B cell (primary cell): ENCODE data around the gene SLC35D2. TPM values are rescaled to one million over a fixed set of nuclear protein-coding genes. Genes with fewer than 3 reads are reported as not detected.

Experiments used
- ATAC-seq: fragments of 200-7000 bp; cut with Tn5 transposase; one replicate; pipeline ENCODE4 v1.10.0; 2021; ENCODE audit warnings: low read depth, mild to moderate bottlenecking, moderate number of reproducible peaks, moderate library complexity
- CTCF ChIA-PET: fragments of 350-600 bp; sonication (Branson Sonifier 250); formaldehyde crosslinking; loops from one replicate; lab custom pipeline; 2021; ENCODE audit warnings: antibody characterized with exemption, inconsistent platforms; lab: Charles Lee
- POLR2A ChIA-PET: fragments of 350-600 bp; sonication (Branson Sonifier 250); formaldehyde crosslinking; loops from one replicate; lab custom pipeline; 2021; ENCODE audit warnings: antibody characterized with exemption; lab: Charles Lee
- DNase-seq: peaks from one replicate; pipeline ENCODE4 v3.0.0; 2013
- H2AFZ ChIP-seq: 2 replicates; pipeline ENCODE4 v1.6.1; 2012; ENCODE audit warnings: mild to moderate bottlenecking, low read depth, low read length; ENCODE audit not compliant: insufficient read depth, poor library complexity, severe bottlenecking
- H3K27ac ChIP-seq, 2 donors: 1 replicate in 1 of 2; 2 replicates in 1 of 2; pipeline ENCODE4 v1.5.1; 2012 to 2013; ENCODE audit warnings: low read length in 2 of 2, mild to moderate bottlenecking in 2 of 2, moderate library complexity in 1 of 2
- H3K27me3 ChIP-seq, 4 experiments: fragments of 200-600 bp in 1 of 4; sonication (generic) in 1 of 4; replicated peaks in 1 of 4; 1 replicate in 2 of 4; 2 replicates in 2 of 4; pipeline versions ENCODE4 v1.6.1 to v1.7.0; 2013 to 2016; ENCODE audit warnings: low read length in 3 of 4, mild to moderate bottlenecking in 2 of 4, mixed read lengths in 1 of 4, moderate library complexity in 1 of 4; ENCODE audit not compliant: insufficient read depth in 4 of 4, control insufficient read depth in 3 of 4; ENCODE audit errors: control extremely low read depth in 1 of 4
- H3K36me3 ChIP-seq, 2 experiments: replicated peaks in 1 of 2; 1 replicate in 1 of 2; 2 replicates in 1 of 2; pipeline versions ENCODE4 v1.6.1 to v1.7.1; 2013; ENCODE audit warnings: low read length in 1 of 2; ENCODE audit not compliant: insufficient read depth in 2 of 2, control insufficient read depth in 1 of 2; ENCODE audit errors: control extremely low read depth in 1 of 2, extremely low read depth in 1 of 2
- H3K4me1 ChIP-seq, 2 donors: fragments of 200-600 bp in 1 of 2; sonication (generic) in 1 of 2; 1 replicate in 1 of 2; 2 replicates in 1 of 2; pipeline versions ENCODE4 v1.5.1 to v1.6.1; 2013 to 2017; ENCODE audit warnings: low read length in 2 of 2; ENCODE audit not compliant: control insufficient read depth in 2 of 2, insufficient read depth in 2 of 2
- H3K4me2 ChIP-seq: replicated peaks from 2 replicates; pipeline ENCODE3; 2012; ENCODE audit warnings: mild to moderate bottlenecking, low read depth, low read length; ENCODE audit not compliant: poor library complexity, severe bottlenecking
- H3K4me3 ChIP-seq, 5 experiments: fragments of 200-600 bp in 1 of 5; sonication (generic) in 1 of 5; 1 replicate in 3 of 5; 2 replicates in 2 of 5; pipeline versions ENCODE4 v1.5.1 to v1.7.0; 2011 to 2016; ENCODE audit warnings: low read length in 4 of 5, mild to moderate bottlenecking in 4 of 5, low read depth in 2 of 5, control low read depth in 1 of 5, moderate library complexity in 1 of 5; ENCODE audit not compliant: insufficient read depth in 1 of 5; ENCODE audit errors: control extremely low read depth in 1 of 5, extremely low read depth in 1 of 5
- H3K79me2 ChIP-seq: fragments of 200-600 bp; sonication (generic); one replicate; pipeline ENCODE4 v1.6.0; 2016; ENCODE audit warnings: low read length; ENCODE audit not compliant: control insufficient read depth, insufficient read depth
- H3K9ac ChIP-seq: fragments of 200-600 bp; sonication (generic); 2 replicates; pipeline ENCODE4 v1.6.1; 2017; ENCODE audit warnings: mild to moderate bottlenecking, low read length, moderate library complexity
- H3K9me3 ChIP-seq, 3 donors: one replicate each; pipeline versions ENCODE4 v1.6.1 to v1.7.1; 2013; ENCODE audit warnings: low read length in 2 of 3; ENCODE audit not compliant: control insufficient read depth in 2 of 3, insufficient read depth in 1 of 3; ENCODE audit errors: control extremely low read depth in 1 of 3
- H4K20me1 ChIP-seq: 2 replicates; pipeline ENCODE4 v1.6.0; 2012; ENCODE audit warnings: mild to moderate bottlenecking, low read length; ENCODE audit not compliant: insufficient read depth, control insufficient read depth, poor library complexity, severe bottlenecking
- H3K27ac Mint-ChIP-seq: one replicate; pipeline ENCODE4 v1.8.0; 2021; ENCODE audit warnings: mixed read lengths
- H3K27me3 Mint-ChIP-seq: one replicate; pipeline ENCODE4 v1.8.0; 2021; ENCODE audit warnings: mixed read lengths
- H3K4me1 Mint-ChIP-seq: one replicate; pipeline ENCODE4 v1.8.0; 2021; ENCODE audit warnings: mixed read lengths
- H3K4me3 Mint-ChIP-seq: one replicate; pipeline ENCODE4 v1.8.0; 2021; ENCODE audit warnings: mixed read lengths
- H3K9me3 Mint-ChIP-seq: one replicate; pipeline ENCODE4 v1.8.0; 2022; ENCODE audit warnings: mixed read lengths; ENCODE audit not compliant: insufficient read depth
- EZH2 ChIP-seq: IDR thresholded peaks from 2 replicates; pipeline ENCODE4 v1.6.1; 2012; ENCODE audit warnings: borderline replicate concordance, low read depth, mild to moderate bottlenecking, moderate library complexity, low read length; ENCODE audit not compliant: insufficient read depth, poor library complexity, severe bottlenecking
- WGBS: methylation state at CpG from one replicate; pipeline ENCODE4 v1.1.5; 2013; ENCODE audit warnings: missing lambda C conversion rate; ENCODE audit not compliant: insufficient coverage; 5-methylcytosine and 5-hydroxymethylcytosine counted together
- intact Hi-C: fragments of 100-400 bp; cut with micrococcal nuclease; formaldehyde crosslinking; loops from one replicate; pipeline ENCODE4 v1.10.0; 2022
- polyA plus RNA-seq: library from polyadenylated mRNA; depleted of rRNA; stranded (reverse); fragments of >200 nt; gene quantifications from 2 replicates; pipeline ENCODE4 v1.2.3, GENCODE V29; 2012
- total RNA-seq, 2 donors: library from RNA; stranded (reverse); fragments of 120-200 nt in 1 of 2; gene quantifications; 1 replicate in 1 of 2; 2 replicates in 1 of 2; pipeline versions ENCODE4 v1.2.3 to v1.2.4, GENCODE V29; 2013 to 2022
- TF ChIP-seq, protein P1 (sequence below): fragments of 200-600 bp; IDR thresholded peaks from one replicate; pipeline ENCODE4 v1.8.0; 2022; ENCODE audit warnings: antibody characterized with exemption, mild to moderate bottlenecking

The SLC35D2 gene
- total and polyA plus RNA-seq, 2 donors (not counting 1 experiment from before 2014, with no cell fraction given), result 5.1 to 13.6 TPM

DNA sequence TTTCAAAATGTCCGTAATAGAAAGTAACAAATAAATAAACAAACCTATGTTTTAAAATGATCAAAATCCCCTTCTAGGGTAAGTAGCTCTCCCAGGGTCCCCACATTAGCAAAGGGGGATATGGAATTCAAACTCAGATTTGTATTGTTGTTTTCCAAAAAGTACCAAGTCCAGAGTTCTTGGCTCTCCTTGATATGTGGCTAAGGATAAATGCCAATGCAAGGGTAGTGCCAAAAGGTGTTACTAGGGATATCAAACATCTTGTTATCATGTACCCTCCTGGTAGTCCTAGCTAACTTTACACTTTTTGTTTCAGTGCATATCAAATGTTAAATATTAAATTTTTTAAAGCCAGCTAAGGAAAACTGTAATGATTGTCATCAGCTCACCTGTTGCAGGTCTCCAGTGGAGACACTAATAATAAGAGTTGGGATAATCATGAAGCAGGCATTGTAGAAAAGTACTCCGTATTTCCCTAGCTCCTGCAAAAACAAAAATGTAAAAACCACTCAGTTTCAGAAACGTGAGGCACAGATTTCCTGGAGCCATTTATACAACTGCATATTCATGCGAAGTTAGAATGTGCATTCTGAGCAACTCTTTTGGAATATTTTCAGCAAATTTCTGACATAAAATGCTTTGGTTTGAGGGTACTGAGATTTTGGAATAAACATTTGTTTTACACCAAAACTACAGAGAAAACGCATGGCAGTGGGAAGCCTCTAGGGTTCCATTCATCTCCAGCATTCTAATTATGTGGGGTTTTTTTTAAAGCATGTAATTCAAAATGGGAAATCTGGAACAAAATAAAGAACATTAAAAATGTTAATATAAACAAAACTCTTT is 39.8 kb downstream of the SLC35D2 start:
- H3K27me3 Mint-ChIP-seq, result no peaks in the 10 kb centered on the region
- Histone ChIP-seq H3K36me3 (no peaks in the 10 kb centered on the region), H4K20me1 (no peaks in the 10 kb centered on the region), H3K27ac (no peak overlapping the region), H3K9me3 (peaks cover 0 to 6% (median 2%) of the 10 kb centered on the region in 3 donors), H3K79me2 (no peaks in the 10 kb centered on the region), H3K9ac (no peak overlapping the region), H3K27me3 (peaks cover 0 to 2% (median 0%) of the 10 kb centered on the region in 4 experiments), H3K4me3 (no peak overlapping the region), H2AFZ (no peak overlapping the region), H3K4me1 (no peaks in the 10 kb centered on the region), H3K4me2 (no peak overlapping the region)
- intact Hi-C loops, result no loop called here
- 100% methylated on average over 1 of the region's 5 CpGs for WGBS
- no peaks in the 10 kb centered on the region for H3K9me3 Mint-ChIP-seq
- ATAC-seq, result no peak
- CTCF ChIA-PET, result interaction anchor here (1.3 to 1.8 kb wide), 2 partner anchors 16 to 26 kb away, joined by 3 to 6 read pairs; no protein-coding TSS in a partner anchor
- H3K4me3 Mint-ChIP-seq, result no peak overlapping the region
- POLR2A ChIA-PET, result no interaction called here
- TF ChIP-seq, protein P1, sequence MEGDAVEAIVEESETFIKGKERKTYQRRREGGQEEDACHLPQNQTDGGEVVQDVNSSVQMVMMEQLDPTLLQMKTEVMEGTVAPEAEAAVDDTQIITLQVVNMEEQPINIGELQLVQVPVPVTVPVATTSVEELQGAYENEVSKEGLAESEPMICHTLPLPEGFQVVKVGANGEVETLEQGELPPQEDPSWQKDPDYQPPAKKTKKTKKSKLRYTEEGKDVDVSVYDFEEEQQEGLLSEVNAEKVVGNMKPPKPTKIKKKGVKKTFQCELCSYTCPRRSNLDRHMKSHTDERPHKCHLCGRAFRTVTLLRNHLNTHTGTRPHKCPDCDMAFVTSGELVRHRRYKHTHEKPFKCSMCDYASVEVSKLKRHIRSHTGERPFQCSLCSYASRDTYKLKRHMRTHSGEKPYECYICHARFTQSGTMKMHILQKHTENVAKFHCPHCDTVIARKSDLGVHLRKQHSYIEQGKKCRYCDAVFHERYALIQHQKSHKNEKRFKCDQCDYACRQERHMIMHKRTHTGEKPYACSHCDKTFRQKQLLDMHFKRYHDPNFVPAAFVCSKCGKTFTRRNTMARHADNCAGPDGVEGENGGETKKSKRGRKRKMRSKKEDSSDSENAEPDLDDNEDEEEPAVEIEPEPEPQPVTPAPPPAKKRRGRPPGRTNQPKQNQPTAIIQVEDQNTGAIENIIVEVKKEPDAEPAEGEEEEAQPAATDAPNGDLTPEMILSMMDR, result no peak
- TF ChIP-seq EZH2, result no peak
- H3K27ac Mint-ChIP-seq, result no peak overlapping the region
- no peak for DNase-seq
- no peaks in the 10 kb centered on the region for H3K4me1 Mint-ChIP-seq

DNA sequence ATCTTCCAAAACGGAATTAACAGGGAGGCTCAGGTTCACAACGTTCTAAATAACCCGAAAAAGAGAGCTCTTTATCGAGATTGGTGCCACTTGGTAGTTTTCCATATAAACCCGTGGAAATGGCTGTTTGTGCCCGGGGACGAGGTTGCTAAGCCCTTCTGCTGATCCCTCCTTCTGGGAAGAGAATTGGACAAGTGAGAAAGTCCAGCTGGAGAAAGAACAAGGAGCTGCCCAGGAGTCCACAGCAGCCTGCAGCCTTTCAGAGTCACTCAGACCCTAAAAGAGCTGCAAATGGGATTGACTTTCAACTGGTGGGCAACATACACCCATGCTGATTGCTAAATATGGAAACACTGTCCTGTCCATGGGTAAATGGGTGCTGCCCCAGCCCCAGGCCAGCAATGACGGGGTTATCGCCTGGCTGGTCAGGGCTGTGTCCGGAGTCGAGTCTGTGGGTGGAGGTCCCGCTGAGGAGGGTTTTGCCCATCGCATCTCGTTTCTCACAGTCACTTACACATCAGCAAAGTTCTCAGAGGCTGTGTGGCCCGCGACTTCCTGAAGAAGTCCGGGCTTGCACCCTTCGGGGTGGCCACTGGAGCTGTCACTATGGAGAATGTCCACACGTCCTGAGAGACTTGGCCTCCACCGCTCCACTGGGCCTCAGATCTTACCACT is 40.8 kb downstream of the SLC35D2 start:
- Mint-ChIP-seq H3K9me3 (no peaks in the 10 kb centered on the region), H3K4me1 (no peaks in the 10 kb centered on the region), H3K27ac (no peak overlapping the region), H3K4me3 (no peak overlapping the region), H3K27me3 (no peaks in the 10 kb centered on the region)
- ATAC-seq (no peak), DNase-seq (no peak)
- no peaks in the 10 kb centered on the region for H3K79me2 ChIP-seq
- H4K20me1 ChIP-seq, result no peaks in the 10 kb centered on the region
- no peak overlapping the region for H2AFZ ChIP-seq
- H3K27ac ChIP-seq, result no peak overlapping the region
- no peak overlapping the region for H3K4me2 ChIP-seq
- no peak overlapping the region for H3K4me3 ChIP-seq
- no peak overlapping the region for H3K9ac ChIP-seq
- WGBS, result 91% methylated on average over 15 of the region's 20 CpGs
- intact Hi-C loops, result no loop called here
- CTCF ChIA-PET, result no interaction called here
- H3K9me3 ChIP-seq, result no peaks in the 10 kb centered on the region
- no peak for TF ChIP-seq EZH2
- TF ChIP-seq, protein P1, result no peak
- POLR2A ChIA-PET, result no interaction called here
- no peaks in the 10 kb centered on the region for H3K36me3 ChIP-seq
- no peaks in the 10 kb centered on the region for H3K27me3 ChIP-seq
- H3K4me1 ChIP-seq, result no peaks in the 10 kb centered on the region
